Neural cell (in vitro differentiated cells): ENCODE results near the gene COPZ2. TPM values are rescaled to one million over a fixed set of nuclear protein-coding genes. Genes with fewer than 3 reads are reported as not detected.

Experiments used
- H2AFZ ChIP-seq: fragments of 200-600, 300-800 bp; sonication (generic), shearing (Covaris generic); 2 replicates; pipeline ENCODE4 v1.6.0; 2014; ENCODE audit warnings: low read depth, mild to moderate bottlenecking, antibody characterized with exemption, low read length, moderate library complexity
- H3F3A ChIP-seq: fragments of 200-600 bp; shearing (Covaris generic); 2 replicates; pipeline ENCODE4 v1.6.1; 2016; ENCODE audit warnings: mild to moderate bottlenecking, moderate library complexity, mixed read lengths, antibody characterized with exemption, low read length; ENCODE audit not compliant: insufficient read depth, poor library complexity, severe bottlenecking
- H3K27ac ChIP-seq: fragments of 200-600, 300-800 bp; sonication (generic), shearing (Covaris generic); 2 replicates; pipeline ENCODE4 v1.5.1; 2014; ENCODE audit warnings: mild to moderate bottlenecking, low read length, moderate library complexity
- H3K27me3 ChIP-seq: fragments of 300-800, 200-600 bp; sonication (generic), shearing (Covaris generic); 2 replicates; pipeline ENCODE4 v1.6.0; 2014; ENCODE audit warnings: mild to moderate bottlenecking, low read depth, low read length, moderate library complexity; ENCODE audit not compliant: insufficient read depth
- H3K36me3 ChIP-seq: fragments of 300-800, 200-600 bp; sonication (generic), shearing (Covaris generic); 2 replicates; pipeline ENCODE4 v1.5.1; 2014; ENCODE audit warnings: mild to moderate bottlenecking, antibody characterized with exemption, low read length, moderate library complexity; ENCODE audit not compliant: insufficient read depth
- H3K4me2 ChIP-seq: fragments of 300-800, 200-600 bp; sonication (generic), shearing (Covaris generic); 2 replicates; pipeline ENCODE4 v1.6.0; 2014; ENCODE audit warnings: mild to moderate bottlenecking, low read length
- H3K4me3 ChIP-seq: fragments of 300-800, 200-600 bp; sonication (generic), shearing (Covaris generic); 2 replicates; pipeline ENCODE4 v1.5.1; 2014; ENCODE audit warnings: mild to moderate bottlenecking, low read length, moderate library complexity
- H3K79me2 ChIP-seq: fragments of 200-600 bp; shearing (Covaris generic); replicated peaks from 2 replicates; pipeline ENCODE4 v1.6.0; 2014; ENCODE audit warnings: mild to moderate bottlenecking, low read length, moderate library complexity; ENCODE audit not compliant: insufficient read depth
- H3K9ac ChIP-seq: fragments of 300-800, 200-600 bp; sonication (generic), shearing (Covaris generic); 2 replicates; pipeline ENCODE4 v1.6.1; 2016; ENCODE audit warnings: mild to moderate bottlenecking, low read length, mixed read lengths
- H3K9me2 ChIP-seq: fragments of 200-600 bp; shearing (Covaris generic); 2 replicates; pipeline ENCODE4 v1.6.1; 2016; ENCODE audit warnings: mild to moderate bottlenecking, low read length, mixed read lengths; ENCODE audit not compliant: insufficient read depth
- H3K9me3 ChIP-seq: fragments of 200-600, 300-800 bp; sonication (generic), shearing (Covaris generic); 2 replicates; pipeline ENCODE4 v1.6.1; 2016; ENCODE audit warnings: mild to moderate bottlenecking, mixed run types, low read length, moderate library complexity, mixed read lengths
- H4K20me1 ChIP-seq: fragments of 200-600 bp; shearing (Covaris generic); 2 replicates; pipeline ENCODE4 v1.6.1; 2016; ENCODE audit warnings: mild to moderate bottlenecking, mixed run types; ENCODE audit not compliant: insufficient read depth
- EP300 ChIP-seq: fragments of 450-650 bp; conservative IDR thresholded peaks from 2 replicates; pipeline ENCODE4 v1.6.1; 2014; ENCODE audit warnings: antibody characterized with exemption, mild to moderate bottlenecking, moderate library complexity; ENCODE audit not compliant: poor library complexity, severe bottlenecking
- EZH2 ChIP-seq: fragments of 200-600, 300-800 bp; shearing (Covaris generic), sonication (generic); IDR thresholded peaks from 2 replicates; pipeline ENCODE4 v1.6.1; 2014; ENCODE audit warnings: antibody characterized with exemption, low read length, borderline replicate concordance, mild to moderate bottlenecking; ENCODE audit not compliant: insufficient read depth, poor library complexity, severe bottlenecking
- MXI1 ChIP-seq: fragments of 450-650 bp; conservative IDR thresholded peaks from 2 replicates; pipeline ENCODE4 v1.6.1; 2014; ENCODE audit warnings: antibody characterized with exemption, mild to moderate bottlenecking; ENCODE audit not compliant: poor library complexity, severe bottlenecking
- POLR2AphosphoS5 ChIP-seq: IDR thresholded peaks from 2 replicates; pipeline ENCODE4 v1.6.1; 2012
- RAD21 ChIP-seq: fragments of 450-650 bp; conservative IDR thresholded peaks from 2 replicates; pipeline ENCODE4 v1.6.1; 2014; ENCODE audit warnings: antibody characterized with exemption, mild to moderate bottlenecking, moderate library complexity
- SMC3 ChIP-seq: fragments of 450-650 bp; conservative IDR thresholded peaks from 2 replicates; pipeline ENCODE4 v1.6.1; 2014; ENCODE audit warnings: antibody characterized with exemption, mild to moderate bottlenecking, moderate library complexity; ENCODE audit not compliant: poor library complexity
- TAF1 ChIP-seq: IDR thresholded peaks from 2 replicates; pipeline ENCODE4 v1.6.1; 2012; ENCODE audit warnings: low read depth
- polyA plus RNA-seq: library from polyadenylated mRNA; depleted of rRNA; stranded (reverse); fragments of >200 nt; gene quantifications from 2 replicates; pipeline ENCODE4 v1.2.3, GENCODE V29; 2014
- TF ChIP-seq, protein P1 (sequence below): IDR thresholded peaks from 2 replicates; pipeline ENCODE4 v1.6.1; 2012; ENCODE audit warnings: borderline replicate concordance
- TF ChIP-seq, protein P2 (sequence below): fragments of 450-650 bp; IDR thresholded peaks from 2 replicates; pipeline ENCODE4 v1.5.1; 2014; ENCODE audit warnings: antibody characterized with exemption, mild to moderate bottlenecking, moderate library complexity; ENCODE audit not compliant: poor library complexity, severe bottlenecking

Gene COPZ2
- polyA plus RNA-seq, 1 donor from 2014 or later, result not detected

DNA sequence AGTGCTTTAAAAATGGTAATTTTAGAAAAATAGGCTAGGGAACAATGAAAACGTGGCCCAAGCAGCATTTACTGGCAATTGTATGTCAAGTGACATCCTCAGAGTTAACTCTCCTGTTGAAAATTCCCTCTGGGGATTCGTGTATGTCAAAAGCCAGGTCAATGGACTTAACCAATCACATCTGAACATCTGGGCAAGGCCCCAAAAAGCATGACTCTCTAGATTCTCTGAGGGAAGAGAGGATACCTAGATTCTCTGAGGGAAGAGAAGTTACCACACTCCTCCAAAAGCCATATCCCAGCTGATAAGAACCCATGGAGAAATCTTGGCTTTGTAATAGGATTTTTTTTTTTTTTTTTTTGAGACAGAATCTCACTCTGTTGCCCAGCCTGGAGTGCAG, 34.1 kb upstream of the COPZ2 start:
- Histone ChIP-seq H3K4me3 (no peak overlapping the region), H2AFZ (no peak overlapping the region), H3K79me2 (peaks cover 11% of the 10 kb centered on the region), H3K9ac (no peak overlapping the region), H3K9me3 (no peaks in the 10 kb centered on the region), H3K9me2 (no peaks in the 10 kb centered on the region), H3K4me2 (no peak overlapping the region), H3K36me3 (no peaks in the 10 kb centered on the region), H3F3A (no peaks in the 10 kb centered on the region), H3K27ac (no peak overlapping the region), H4K20me1 (no peaks in the 10 kb centered on the region), H3K27me3 (no peaks in the 10 kb centered on the region)
- TF ChIP-seq RAD21 (no peak), MXI1 (no peak), EZH2 (no peak), EP300 (no peak), TAF1 (no peak), POLR2AphosphoS5 (no peak), SMC3 (no peak)
- TF ChIP-seq, protein P1, sequence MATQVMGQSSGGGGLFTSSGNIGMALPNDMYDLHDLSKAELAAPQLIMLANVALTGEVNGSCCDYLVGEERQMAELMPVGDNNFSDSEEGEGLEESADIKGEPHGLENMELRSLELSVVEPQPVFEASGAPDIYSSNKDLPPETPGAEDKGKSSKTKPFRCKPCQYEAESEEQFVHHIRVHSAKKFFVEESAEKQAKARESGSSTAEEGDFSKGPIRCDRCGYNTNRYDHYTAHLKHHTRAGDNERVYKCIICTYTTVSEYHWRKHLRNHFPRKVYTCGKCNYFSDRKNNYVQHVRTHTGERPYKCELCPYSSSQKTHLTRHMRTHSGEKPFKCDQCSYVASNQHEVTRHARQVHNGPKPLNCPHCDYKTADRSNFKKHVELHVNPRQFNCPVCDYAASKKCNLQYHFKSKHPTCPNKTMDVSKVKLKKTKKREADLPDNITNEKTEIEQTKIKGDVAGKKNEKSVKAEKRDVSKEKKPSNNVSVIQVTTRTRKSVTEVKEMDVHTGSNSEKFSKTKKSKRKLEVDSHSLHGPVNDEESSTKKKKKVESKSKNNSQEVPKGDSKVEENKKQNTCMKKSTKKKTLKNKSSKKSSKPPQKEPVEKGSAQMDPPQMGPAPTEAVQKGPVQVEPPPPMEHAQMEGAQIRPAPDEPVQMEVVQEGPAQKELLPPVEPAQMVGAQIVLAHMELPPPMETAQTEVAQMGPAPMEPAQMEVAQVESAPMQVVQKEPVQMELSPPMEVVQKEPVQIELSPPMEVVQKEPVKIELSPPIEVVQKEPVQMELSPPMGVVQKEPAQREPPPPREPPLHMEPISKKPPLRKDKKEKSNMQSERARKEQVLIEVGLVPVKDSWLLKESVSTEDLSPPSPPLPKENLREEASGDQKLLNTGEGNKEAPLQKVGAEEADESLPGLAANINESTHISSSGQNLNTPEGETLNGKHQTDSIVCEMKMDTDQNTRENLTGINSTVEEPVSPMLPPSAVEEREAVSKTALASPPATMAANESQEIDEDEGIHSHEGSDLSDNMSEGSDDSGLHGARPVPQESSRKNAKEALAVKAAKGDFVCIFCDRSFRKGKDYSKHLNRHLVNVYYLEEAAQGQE, result no peak
- TF ChIP-seq, protein P2, sequence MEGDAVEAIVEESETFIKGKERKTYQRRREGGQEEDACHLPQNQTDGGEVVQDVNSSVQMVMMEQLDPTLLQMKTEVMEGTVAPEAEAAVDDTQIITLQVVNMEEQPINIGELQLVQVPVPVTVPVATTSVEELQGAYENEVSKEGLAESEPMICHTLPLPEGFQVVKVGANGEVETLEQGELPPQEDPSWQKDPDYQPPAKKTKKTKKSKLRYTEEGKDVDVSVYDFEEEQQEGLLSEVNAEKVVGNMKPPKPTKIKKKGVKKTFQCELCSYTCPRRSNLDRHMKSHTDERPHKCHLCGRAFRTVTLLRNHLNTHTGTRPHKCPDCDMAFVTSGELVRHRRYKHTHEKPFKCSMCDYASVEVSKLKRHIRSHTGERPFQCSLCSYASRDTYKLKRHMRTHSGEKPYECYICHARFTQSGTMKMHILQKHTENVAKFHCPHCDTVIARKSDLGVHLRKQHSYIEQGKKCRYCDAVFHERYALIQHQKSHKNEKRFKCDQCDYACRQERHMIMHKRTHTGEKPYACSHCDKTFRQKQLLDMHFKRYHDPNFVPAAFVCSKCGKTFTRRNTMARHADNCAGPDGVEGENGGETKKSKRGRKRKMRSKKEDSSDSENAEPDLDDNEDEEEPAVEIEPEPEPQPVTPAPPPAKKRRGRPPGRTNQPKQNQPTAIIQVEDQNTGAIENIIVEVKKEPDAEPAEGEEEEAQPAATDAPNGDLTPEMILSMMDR, result no peak

DNA sequence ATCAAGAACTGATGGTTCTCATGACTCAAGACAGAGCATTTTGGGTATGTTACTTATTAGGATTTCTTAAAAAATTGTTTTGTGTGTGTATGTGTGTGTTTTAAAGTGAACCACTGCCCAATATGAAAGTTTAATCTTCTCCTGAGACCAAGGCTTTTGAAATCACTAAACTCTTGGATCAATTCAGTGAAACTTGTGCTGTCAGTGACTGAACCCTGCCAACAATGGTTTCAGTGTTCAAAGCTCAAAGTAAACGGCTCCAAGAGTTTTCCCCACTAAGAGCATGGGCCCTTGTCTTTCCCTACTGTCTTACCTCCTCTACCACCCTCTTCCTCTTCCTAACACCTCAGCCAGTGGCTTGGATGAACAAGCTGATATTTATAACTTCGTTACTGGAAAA, 32.6 kb upstream of the COPZ2 start:
- no peak overlapping the region for H3K27ac ChIP-seq
- no peak overlapping the region for H3K9ac ChIP-seq
- no peak overlapping the region for H3K4me2 ChIP-seq
- no peaks in the 10 kb centered on the region for H3K36me3 ChIP-seq
- H3K79me2 ChIP-seq, result peaks cover 4% of the 10 kb centered on the region
- no peaks in the 10 kb centered on the region for H3F3A ChIP-seq
- H3K9me2 ChIP-seq, result no peaks in the 10 kb centered on the region
- H4K20me1 ChIP-seq, result no peaks in the 10 kb centered on the region
- no peak for TF ChIP-seq RAD21
- TF ChIP-seq, protein P2, result no peak
- TF ChIP-seq EZH2, result no peak
- H3K9me3 ChIP-seq, result no peaks in the 10 kb centered on the region
- no peaks in the 10 kb centered on the region for H3K27me3 ChIP-seq
- H3K4me3 ChIP-seq, result no peak overlapping the region
- H2AFZ ChIP-seq, result no peak overlapping the region
